Measurements from ENCODE around the gene AR. TPM values are rescaled to one million over a fixed set of nuclear protein-coding genes. Genes with fewer than 3 reads are reported as not detected.
"Not testable (repeated sequence)": the region's sequence is repeated elsewhere in the genome, so short reads cannot be mapped to it uniquely, and the experiment has no call there.

Gene AR
- total RNA-seq, 1 experiment from 2014 or later = 0.86 TPM

- Histone ChIP-seq H3K9me3 (no peaks in the 10 kb centered on the region), H3K4me3 (ENCODE audit: low read depth, low read length) (no peak overlapping the region), H3K27me3 (replicated peaks; ENCODE audit: control insufficient read depth, insufficient read depth, low read length) (no peaks in the 10 kb centered on the region), H3K36me3 (ENCODE audit: control insufficient read depth, insufficient read depth, low read length) (no peaks in the 10 kb centered on the region), H3K4me1 (no peaks in the 10 kb centered on the region)
- no peak overlapping the region for H3K4me3 Mint-ChIP-seq (ENCODE audit: unreplicated experiment)
- no peaks in the 10 kb centered on the region for H3K9me3 Mint-ChIP-seq (ENCODE audit: unreplicated experiment)
- ChIA-PET CTCF (no interaction called here), POLR2A (no interaction called here)
- no peaks in the 10 kb centered on the region for H3K4me1 Mint-ChIP-seq (ENCODE audit: low read depth, unreplicated experiment)
- intact Hi-C loops (cut with micrococcal nuclease; ENCODE audit: unreplicated experiment) = no loop called here
- no peak overlapping the region for H3K27ac Mint-ChIP-seq (ENCODE audit: unreplicated experiment)
- BruUV-seq (replicated peaks) = no TSS peak
- TF ChIP-seq, protein P1, sequence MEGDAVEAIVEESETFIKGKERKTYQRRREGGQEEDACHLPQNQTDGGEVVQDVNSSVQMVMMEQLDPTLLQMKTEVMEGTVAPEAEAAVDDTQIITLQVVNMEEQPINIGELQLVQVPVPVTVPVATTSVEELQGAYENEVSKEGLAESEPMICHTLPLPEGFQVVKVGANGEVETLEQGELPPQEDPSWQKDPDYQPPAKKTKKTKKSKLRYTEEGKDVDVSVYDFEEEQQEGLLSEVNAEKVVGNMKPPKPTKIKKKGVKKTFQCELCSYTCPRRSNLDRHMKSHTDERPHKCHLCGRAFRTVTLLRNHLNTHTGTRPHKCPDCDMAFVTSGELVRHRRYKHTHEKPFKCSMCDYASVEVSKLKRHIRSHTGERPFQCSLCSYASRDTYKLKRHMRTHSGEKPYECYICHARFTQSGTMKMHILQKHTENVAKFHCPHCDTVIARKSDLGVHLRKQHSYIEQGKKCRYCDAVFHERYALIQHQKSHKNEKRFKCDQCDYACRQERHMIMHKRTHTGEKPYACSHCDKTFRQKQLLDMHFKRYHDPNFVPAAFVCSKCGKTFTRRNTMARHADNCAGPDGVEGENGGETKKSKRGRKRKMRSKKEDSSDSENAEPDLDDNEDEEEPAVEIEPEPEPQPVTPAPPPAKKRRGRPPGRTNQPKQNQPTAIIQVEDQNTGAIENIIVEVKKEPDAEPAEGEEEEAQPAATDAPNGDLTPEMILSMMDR (IDR thresholded peaks at IDR 0.05; ENCODE audit: insufficient read depth in 1 of 2, low read depth in 1 of 2, low read length in 1 of 2, severe bottlenecking in 1 of 2, unreplicated experiment in 1 of 2) = no peak
- H3K36me3 Mint-ChIP-seq (ENCODE audit: insufficient read depth, unreplicated experiment) = no peaks in the 10 kb centered on the region
- DNase-seq = no peak
- no peaks in the 10 kb centered on the region for H3K27me3 Mint-ChIP-seq (ENCODE audit: insufficient read depth, unreplicated experiment)
Measured at GRCh38 chrX:67624325-67624724, 80.5 kb downstream of the AR start.

DNA sequence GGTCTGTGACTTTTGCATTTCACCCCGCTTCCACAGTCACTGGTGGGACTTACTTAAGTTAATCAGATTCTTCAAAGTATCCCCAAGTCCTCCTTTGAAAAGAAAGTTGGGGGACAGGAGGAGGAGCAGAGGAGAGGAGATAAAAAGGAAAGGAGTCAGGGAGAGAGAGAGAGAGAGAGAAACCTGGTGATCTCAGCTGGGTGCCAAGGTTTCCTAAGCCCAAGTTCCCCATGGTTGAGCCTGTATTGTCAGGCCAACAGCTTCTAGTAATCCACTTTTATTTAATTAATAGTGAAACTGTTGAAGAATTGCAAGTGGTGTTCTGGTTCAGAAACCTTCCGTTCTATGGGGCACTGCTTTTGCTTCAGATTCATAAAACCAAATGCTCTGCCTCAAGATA is 91.6 kb downstream of the AR start:
- TF ChIP-seq, protein P1 (IDR thresholded peaks at IDR 0.05; ENCODE audit: insufficient read depth in 1 of 2, low read depth in 1 of 2, low read length in 1 of 2, severe bottlenecking in 1 of 2, unreplicated experiment in 1 of 2) = no peak
- Histone ChIP-seq H3K4me3 (ENCODE audit: low read depth, low read length) (no peak overlapping the region), H3K9me3 (no peaks in the 10 kb centered on the region), H3K4me1 (no peaks in the 10 kb centered on the region), H3K36me3 (ENCODE audit: control insufficient read depth, insufficient read depth, low read length) (no peaks in the 10 kb centered on the region), H3K27me3 (replicated peaks; ENCODE audit: control insufficient read depth, insufficient read depth, low read length) (no peaks in the 10 kb centered on the region)
- Mint-ChIP-seq H3K9me3 (ENCODE audit: unreplicated experiment) (no peaks in the 10 kb centered on the region), H3K4me1 (ENCODE audit: low read depth, unreplicated experiment) (no peaks in the 10 kb centered on the region), H3K36me3 (ENCODE audit: insufficient read depth, unreplicated experiment) (no peaks in the 10 kb centered on the region), H3K27me3 (ENCODE audit: insufficient read depth, unreplicated experiment) (no peaks in the 10 kb centered on the region), H3K27ac (ENCODE audit: unreplicated experiment) (no peak overlapping the region), H3K4me3 (ENCODE audit: unreplicated experiment) (no peak overlapping the region)
- BruUV-seq (replicated peaks) = no TSS peak
- CTCF ChIA-PET = no interaction called here
- DNase-seq = no peak
- POLR2A ChIA-PET = no interaction called here
- intact Hi-C loops (cut with micrococcal nuclease; ENCODE audit: unreplicated experiment) = no loop called here

- CTCF ChIA-PET = no interaction called here
- intact Hi-C loops (cut with micrococcal nuclease; ENCODE audit: unreplicated experiment) = no loop called here
- no peaks in the 10 kb centered on the region for H3K27me3 ChIP-seq (replicated peaks; ENCODE audit: control insufficient read depth, insufficient read depth, low read length)
- POLR2A ChIA-PET = no interaction called here
- H3K9me3 ChIP-seq = no peaks in the 10 kb centered on the region
- H3K4me3 ChIP-seq (ENCODE audit: low read depth, low read length) = no peak overlapping the region
- H3K27me3 Mint-ChIP-seq (ENCODE audit: insufficient read depth, unreplicated experiment) = no peaks in the 10 kb centered on the region
- H3K4me1 Mint-ChIP-seq (ENCODE audit: low read depth, unreplicated experiment) = no peaks in the 10 kb centered on the region
- H3K27ac Mint-ChIP-seq (ENCODE audit: unreplicated experiment) = no peak overlapping the region
- no TSS peak for BruUV-seq (replicated peaks)
- H3K9me3 Mint-ChIP-seq (ENCODE audit: unreplicated experiment) = no peaks in the 10 kb centered on the region
- H3K36me3 ChIP-seq (ENCODE audit: control insufficient read depth, insufficient read depth, low read length) = no peaks in the 10 kb centered on the region
- no peak overlapping the region for H3K4me3 Mint-ChIP-seq (ENCODE audit: unreplicated experiment)
- TF ChIP-seq, protein P1 (IDR thresholded peaks at IDR 0.05; ENCODE audit: insufficient read depth in 1 of 2, low read depth in 1 of 2, low read length in 1 of 2, severe bottlenecking in 1 of 2, unreplicated experiment in 1 of 2) = no peak
- H3K36me3 Mint-ChIP-seq (ENCODE audit: insufficient read depth, unreplicated experiment) = no peaks in the 10 kb centered on the region
- DNase-seq = no peak
- H3K4me1 ChIP-seq = no peaks in the 10 kb centered on the region
Measured at GRCh38 chrX:67636532-67636931, 92.7 kb downstream of the AR start.

GRCh38 chrX:67637293-67637692 is 93.5 kb downstream of the AR start:
- CTCF ChIA-PET; H3K9me3 Mint-ChIP-seq (ENCODE audit: unreplicated experiment); H3K36me3 Mint-ChIP-seq (ENCODE audit: insufficient read depth, unreplicated experiment); H3K27me3 Mint-ChIP-seq (ENCODE audit: insufficient read depth, unreplicated experiment); intact Hi-C loops (cut with micrococcal nuclease; ENCODE audit: unreplicated experiment); H3K4me3 ChIP-seq (ENCODE audit: low read depth, low read length); H3K27me3 ChIP-seq (replicated peaks; ENCODE audit: control insufficient read depth, insufficient read depth, low read length); BruUV-seq (replicated peaks); H3K4me3 Mint-ChIP-seq (ENCODE audit: unreplicated experiment); DNase-seq; POLR2A ChIA-PET; H3K27ac Mint-ChIP-seq (ENCODE audit: unreplicated experiment); H3K36me3 ChIP-seq (ENCODE audit: control insufficient read depth, insufficient read depth, low read length); H3K4me1 ChIP-seq; H3K9me3 ChIP-seq; H3K4me1 Mint-ChIP-seq (ENCODE audit: low read depth, unreplicated experiment): not testable (repeated sequence)
